ENCODE measurements around the gene CHRNA7. TPM values are rescaled to one million over a fixed set of nuclear protein-coding genes. Genes with fewer than 3 reads are reported as not detected.

CHRNA7 gene
- total RNA-seq, 2 donors from 2014 or later, result 3.7 to 9.3 TPM

DNA sequence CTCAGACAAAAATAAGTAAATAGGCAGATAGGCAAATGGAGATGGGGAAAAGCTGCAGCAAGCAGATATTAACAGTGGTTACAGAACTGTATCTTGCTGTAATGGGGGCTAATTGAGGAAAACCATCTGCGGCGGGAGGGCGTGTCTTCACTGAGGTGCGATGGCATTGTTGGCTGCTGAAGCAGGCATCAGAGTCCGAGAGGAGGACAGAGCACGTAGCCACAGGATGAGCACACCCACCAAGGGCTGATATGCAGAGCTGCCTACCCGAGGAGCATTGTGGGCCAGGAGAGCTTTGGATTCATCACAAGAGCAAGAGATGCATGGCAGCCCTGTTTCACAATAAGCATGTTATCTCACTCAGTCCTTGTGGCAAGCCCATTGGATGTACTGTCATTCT lies 30.4 kb downstream of the CHRNA7 start:
- DNase-seq (ENCODE audit: low spot score), result no peak
- TF ChIP-seq POLR2A (IDR thresholded peaks at IDR 0.05), result no peak
- TF ChIP-seq CTCF (IDR thresholded peaks at IDR 0.05), result no peak
- no peak for TF ChIP-seq POLR2AphosphoS5 (IDR thresholded peaks at IDR 0.05)
- Histone ChIP-seq H3K4me3 (no peak overlapping the region), H3K36me3 (no peaks in the 10 kb centered on the region), H3K4me1 (replicated peaks) (no peaks in the 10 kb centered on the region), H3K27me3 (replicated peaks; ENCODE audit: insufficient read depth) (no peaks in the 10 kb centered on the region), H3K27ac (no peak overlapping the region), H3K9me3 (no peaks in the 10 kb centered on the region)
- 87% methylated on average over 7 of the region's 7 CpGs for WGBS
- intact Hi-C loops (cut with DNase I), result no loop called here

- intact Hi-C loops (cut with DNase I), result no loop called here
- Histone ChIP-seq H3K4me3 (no peak overlapping the region), H3K9me3 (no peaks in the 10 kb centered on the region), H3K4me1 (replicated peaks) (no peaks in the 10 kb centered on the region), H3K27me3 (replicated peaks; ENCODE audit: insufficient read depth) (no peaks in the 10 kb centered on the region), H3K36me3 (no peaks in the 10 kb centered on the region), H3K27ac (no peak overlapping the region)
- TF ChIP-seq CTCF (IDR thresholded peaks at IDR 0.05), result no peak
- TF ChIP-seq POLR2A (IDR thresholded peaks at IDR 0.05), result no peak
- no peak for TF ChIP-seq POLR2AphosphoS5 (IDR thresholded peaks at IDR 0.05)
- DNase-seq (ENCODE audit: low spot score), result no peak
- WGBS, result 83% methylated on average over 1 of the region's 1 CpG
Observed at GRCh38 chr15:32067115-32067514, 36.8 kb downstream of the CHRNA7 start.

DNA sequence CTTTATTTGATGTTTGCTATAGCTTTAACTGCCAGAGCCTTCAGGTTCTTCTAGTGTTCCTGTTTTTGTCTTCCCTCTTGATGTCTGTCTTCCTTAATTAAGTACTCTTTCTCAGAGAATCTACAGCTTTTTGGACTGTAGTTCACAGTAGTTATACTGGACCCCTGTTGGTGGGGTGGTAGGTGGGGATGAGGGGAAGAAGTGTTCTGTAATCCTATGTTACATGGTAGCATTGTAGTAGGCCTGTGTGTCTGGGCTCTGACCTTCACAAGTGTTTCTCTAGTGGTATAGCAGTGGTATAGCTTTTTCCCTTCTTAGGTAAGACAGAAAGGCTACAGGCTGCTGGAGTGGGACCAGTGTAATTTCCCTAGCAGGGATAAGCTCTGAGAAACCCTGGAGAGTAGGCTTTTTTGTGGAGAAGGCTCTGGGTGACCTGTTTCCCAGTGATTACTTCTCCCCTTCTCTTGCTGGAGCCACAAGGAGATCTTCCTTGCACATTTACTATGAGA lies 59.6 kb downstream of the CHRNA7 start:
- Histone ChIP-seq H3K27ac (no peak overlapping the region), H3K9me3 (no peaks in the 10 kb centered on the region), H3K4me3 (no peak overlapping the region), H3K4me1 (replicated peaks) (no peaks in the 10 kb centered on the region), H3K27me3 (replicated peaks; ENCODE audit: insufficient read depth) (no peaks in the 10 kb centered on the region), H3K36me3 (no peaks in the 10 kb centered on the region)
- intact Hi-C loops (cut with DNase I), result no loop called here
- DNase-seq (ENCODE audit: low spot score), result no peak
- no peak for TF ChIP-seq POLR2A (IDR thresholded peaks at IDR 0.05)
- TF ChIP-seq POLR2AphosphoS5 (IDR thresholded peaks at IDR 0.05), result no peak
- no peak for TF ChIP-seq CTCF (IDR thresholded peaks at IDR 0.05)

DNA sequence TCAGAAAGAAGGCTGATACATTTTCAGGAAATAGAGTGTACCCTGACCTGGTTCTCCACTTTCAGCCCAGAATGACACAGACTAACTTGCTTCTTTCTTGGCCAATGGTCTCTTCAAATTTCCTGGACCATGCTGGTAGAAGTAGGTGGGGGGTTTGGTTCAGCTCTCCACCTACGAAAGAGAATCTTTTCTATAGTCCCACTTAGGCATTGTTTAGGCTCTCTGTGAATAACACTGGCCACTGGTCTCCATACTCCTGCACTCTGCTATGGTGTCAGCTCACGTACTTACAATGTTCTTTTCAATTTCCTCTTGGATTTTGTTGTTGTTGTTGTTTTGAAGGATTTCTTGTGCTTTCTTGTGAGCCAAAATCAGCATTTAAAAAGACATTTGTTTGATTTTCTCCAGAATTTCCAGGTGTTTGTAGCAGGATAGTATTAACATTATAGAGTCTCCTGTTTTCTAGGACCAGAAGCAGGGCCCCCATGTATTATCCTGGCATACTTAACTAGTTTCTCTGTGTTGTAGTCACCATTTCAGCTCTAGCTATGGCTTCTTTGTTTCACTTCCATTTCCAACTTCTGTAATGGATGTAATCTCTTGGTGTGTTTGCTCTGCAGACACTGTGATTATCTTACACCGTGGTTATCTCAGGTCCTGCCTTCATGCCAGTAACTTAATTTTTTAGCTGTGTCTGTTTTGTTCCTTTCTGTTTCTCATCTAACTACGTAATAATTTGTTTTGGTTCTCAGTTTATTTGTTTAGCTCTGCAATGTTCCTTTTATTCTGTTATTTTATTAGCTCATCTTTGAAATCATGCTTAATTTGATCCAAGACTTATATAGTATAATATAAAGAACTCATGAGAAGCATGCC lies 61.4 kb downstream of the CHRNA7 start:
- no peaks in the 10 kb centered on the region for H3K9me3 ChIP-seq
- TF ChIP-seq CTCF (IDR thresholded peaks at IDR 0.05), result no peak
- TF ChIP-seq POLR2A (IDR thresholded peaks at IDR 0.05), result no peak
- no peak for TF ChIP-seq POLR2AphosphoS5 (IDR thresholded peaks at IDR 0.05)
- H3K27me3 ChIP-seq (replicated peaks; ENCODE audit: insufficient read depth), result no peaks in the 10 kb centered on the region
- no peak for DNase-seq (ENCODE audit: low spot score)
- intact Hi-C loops (cut with DNase I), result no loop called here
- H3K4me1 ChIP-seq (replicated peaks), result no peaks in the 10 kb centered on the region
- H3K27ac ChIP-seq, result no peak overlapping the region
- no peaks in the 10 kb centered on the region for H3K36me3 ChIP-seq
- no peak overlapping the region for H3K4me3 ChIP-seq
- WGBS, result 43% methylated on average over 4 of the region's 4 CpGs

- intact Hi-C loops (cut with DNase I), result no loop called here
- DNase-seq (ENCODE audit: low spot score), result no peak
- H3K27me3 ChIP-seq (replicated peaks; ENCODE audit: insufficient read depth), result no peaks in the 10 kb centered on the region
- no peaks in the 10 kb centered on the region for H3K4me1 ChIP-seq (replicated peaks)
- H3K9me3 ChIP-seq, result no peaks in the 10 kb centered on the region
- H3K4me3 ChIP-seq, result no peak overlapping the region
- no peak overlapping the region for H3K27ac ChIP-seq
- no peak for TF ChIP-seq CTCF (IDR thresholded peaks at IDR 0.05)
- TF ChIP-seq POLR2A (IDR thresholded peaks at IDR 0.05), result no peak
- TF ChIP-seq POLR2AphosphoS5 (IDR thresholded peaks at IDR 0.05), result no peak
- 68% methylated on average over 2 of the region's 2 CpGs for WGBS
- no peaks in the 10 kb centered on the region for H3K36me3 ChIP-seq
Observed at GRCh38 chr15:32096213-32096612, 65.9 kb downstream of the CHRNA7 start.
